Measurements from ENCODE around the gene PCDHB7.
"Not testable (repeated sequence)": the region's sequence is repeated elsewhere in the genome, so short reads cannot be mapped to it uniquely, and the experiment has no call there.

GRCh38 chr5:141123396-141124135 lies 48.9 kb upstream of the PCDHB7 start:
- not testable (repeated sequence) for TF ChIP-seq CTCF, POLR2A (IDR thresholded peaks at IDR 0.05)
